Epithelial cell of proximal tubule (primary cell): Measurements from ENCODE around the gene UNKL. TPM values are rescaled to one million over a fixed set of nuclear protein-coding genes. Genes with fewer than 3 reads are reported as not detected.

ENCODE experiments used
- DNase-seq: peaks from one replicate; pipeline ENCODE4 v3.0.0-alpha.2; 2011; ENCODE audit warnings: low read depth
- H3K4me3 ChIP-seq: 2 replicates; pipeline ENCODE4 v1.5.1; 2011; ENCODE audit warnings: low read depth, mild to moderate bottlenecking, low read length
- CTCF ChIP-seq: conservative IDR thresholded peaks from 2 replicates; pipeline ENCODE4 v1.5.1; 2012; ENCODE audit warnings: low read depth, mild to moderate bottlenecking, low read length
- total RNA-seq: library from RNA; depleted of rRNA; stranded (reverse); fragments of >200 nt; gene quantifications from 2 replicates; pipeline ENCODE4 v1.2.3, GENCODE V29; 2015

The UNKL gene
- total RNA-seq, 1 donor from 2014 or later: 20.1 TPM

- no peak for TF ChIP-seq CTCF
- no peak overlapping the region for H3K4me3 ChIP-seq
- DNase-seq: no peak
These were observed 37.3 kb upstream of the UNKL start for GRCh38 chr16:1451702-1452392.

- no peak for TF ChIP-seq CTCF
- H3K4me3 ChIP-seq: no peak overlapping the region
- DNase-seq: no peak
These were observed 36.3 kb upstream of the UNKL start for GRCh38 chr16:1450841-1451240.

- no peak overlapping the region for H3K4me3 ChIP-seq
- no peak for DNase-seq
- TF ChIP-seq CTCF: no peak
These were observed 35.7 kb upstream of the UNKL start for GRCh38 chr16:1450218-1450617.

- DNase-seq: no peak
- no peak for TF ChIP-seq CTCF
- H3K4me3 ChIP-seq: no peak overlapping the region
These were observed 34.8 kb upstream of the UNKL start for GRCh38 chr16:1449201-1449788.

- DNase-seq: no peak
- no peak overlapping the region for H3K4me3 ChIP-seq
- TF ChIP-seq CTCF: no peak
These were observed 34.1 kb upstream of the UNKL start for GRCh38 chr16:1448536-1449116.

- H3K4me3 ChIP-seq: no peak overlapping the region
- TF ChIP-seq CTCF: no peak
- DNase-seq: no peak
These were observed 33.5 kb upstream of the UNKL start for GRCh38 chr16:1447965-1448364.
